ENCODE data around the gene HMOX1. TPM values are rescaled to one million over a fixed set of nuclear protein-coding genes. Genes with fewer than 3 reads are reported as not detected.
"Not testable (repeated sequence)": the region's sequence is repeated elsewhere in the genome, so short reads cannot be mapped to it uniquely, and the experiment has no call there.

Gene HMOX1
- total RNA-seq, 1 donor from 2014 or later, result 54.0 TPM

DNA sequence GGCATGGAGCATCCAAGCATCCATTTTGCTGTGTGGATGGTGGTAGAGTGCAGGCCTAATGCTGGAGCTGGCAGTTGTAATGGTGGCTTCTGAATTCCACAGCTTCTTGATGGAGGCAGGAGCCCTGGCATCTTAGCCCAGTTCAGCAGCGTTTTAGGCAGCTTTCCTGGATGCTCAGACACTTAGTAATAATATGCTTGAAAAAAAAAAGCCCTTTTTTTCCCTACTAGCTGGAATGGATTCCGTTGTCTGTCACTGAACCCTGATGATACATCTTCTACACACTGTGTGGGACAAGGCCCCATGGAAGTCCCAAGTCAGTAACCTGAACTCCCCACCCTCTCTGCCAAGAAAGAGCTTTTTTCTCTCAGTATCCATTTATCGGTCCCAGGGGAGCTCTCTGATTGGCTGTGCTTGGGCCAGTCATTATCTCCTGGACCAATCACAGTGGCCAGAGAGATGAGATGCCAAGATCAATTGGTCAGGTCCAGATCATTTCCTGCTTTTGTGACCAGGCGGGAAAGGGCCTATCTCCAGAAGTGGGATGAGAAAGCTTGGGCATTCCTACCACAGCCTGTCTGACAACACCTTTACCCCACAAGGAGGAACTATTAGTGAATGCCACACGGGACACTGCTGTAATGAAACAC lies 53.3 kb downstream of the HMOX1 start:
- TF ChIP-seq, protein P1, sequence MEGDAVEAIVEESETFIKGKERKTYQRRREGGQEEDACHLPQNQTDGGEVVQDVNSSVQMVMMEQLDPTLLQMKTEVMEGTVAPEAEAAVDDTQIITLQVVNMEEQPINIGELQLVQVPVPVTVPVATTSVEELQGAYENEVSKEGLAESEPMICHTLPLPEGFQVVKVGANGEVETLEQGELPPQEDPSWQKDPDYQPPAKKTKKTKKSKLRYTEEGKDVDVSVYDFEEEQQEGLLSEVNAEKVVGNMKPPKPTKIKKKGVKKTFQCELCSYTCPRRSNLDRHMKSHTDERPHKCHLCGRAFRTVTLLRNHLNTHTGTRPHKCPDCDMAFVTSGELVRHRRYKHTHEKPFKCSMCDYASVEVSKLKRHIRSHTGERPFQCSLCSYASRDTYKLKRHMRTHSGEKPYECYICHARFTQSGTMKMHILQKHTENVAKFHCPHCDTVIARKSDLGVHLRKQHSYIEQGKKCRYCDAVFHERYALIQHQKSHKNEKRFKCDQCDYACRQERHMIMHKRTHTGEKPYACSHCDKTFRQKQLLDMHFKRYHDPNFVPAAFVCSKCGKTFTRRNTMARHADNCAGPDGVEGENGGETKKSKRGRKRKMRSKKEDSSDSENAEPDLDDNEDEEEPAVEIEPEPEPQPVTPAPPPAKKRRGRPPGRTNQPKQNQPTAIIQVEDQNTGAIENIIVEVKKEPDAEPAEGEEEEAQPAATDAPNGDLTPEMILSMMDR (IDR thresholded peaks at IDR 0.05), result no peak
- H3K9me3 ChIP-seq, result peaks cover 8% of the 10 kb centered on the region
- no peak overlapping the region for H3K27ac ChIP-seq
- DNase-seq (no peak), ATAC-seq (no peak)
- H3K27me3 ChIP-seq, result no peaks in the 10 kb centered on the region
- intact Hi-C loops (cut with DNase I), result loop anchor here (5.0 kb wide), 1 partner anchor 148 kb away; no protein-coding TSS in a partner anchor
- H3K4me1 ChIP-seq, result peaks cover 7% of the 10 kb centered on the region
- H3K36me3 ChIP-seq, result no peaks in the 10 kb centered on the region
- no peak overlapping the region for H3K4me3 ChIP-seq

DNA sequence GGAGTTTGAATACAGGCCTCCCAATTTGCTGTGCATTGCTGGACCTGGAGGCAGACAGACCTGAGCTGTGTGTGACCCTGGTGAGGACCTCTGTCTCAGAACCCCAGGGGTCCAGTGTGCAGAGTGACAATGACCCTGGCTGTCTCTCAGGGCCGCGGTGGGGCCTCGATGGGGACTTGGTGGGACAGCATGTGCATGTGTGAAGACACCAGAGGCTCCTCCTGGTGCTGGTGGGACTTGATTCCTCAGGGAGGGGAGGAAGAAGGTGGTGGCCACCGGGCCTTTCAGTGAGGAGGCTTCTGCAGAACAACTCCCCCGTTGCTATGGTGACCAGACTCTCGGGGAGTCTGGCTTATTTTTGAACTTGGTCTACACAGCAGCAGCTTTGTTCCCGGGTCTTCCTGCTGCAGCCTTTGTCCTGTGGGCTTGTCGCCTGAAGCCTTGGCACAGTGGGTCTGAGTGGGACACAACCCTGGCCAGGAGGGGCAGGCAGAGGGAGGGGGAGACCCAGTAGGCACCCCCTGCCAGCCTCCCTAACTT lies 54.4 kb downstream of the HMOX1 start:
- Histone ChIP-seq H3K4me3 (no peak overlapping the region), H3K4me1 (peaks cover 7% of the 10 kb centered on the region), H3K36me3 (no peaks in the 10 kb centered on the region), H3K9me3 (peaks cover 8% of the 10 kb centered on the region), H3K27ac (no peak overlapping the region), H3K27me3 (no peaks in the 10 kb centered on the region)
- TF ChIP-seq, protein P1 (IDR thresholded peaks at IDR 0.05), result no peak
- no peak for ATAC-seq
- intact Hi-C loops (cut with DNase I), result no loop called here
- DNase-seq, result no peak

DNA sequence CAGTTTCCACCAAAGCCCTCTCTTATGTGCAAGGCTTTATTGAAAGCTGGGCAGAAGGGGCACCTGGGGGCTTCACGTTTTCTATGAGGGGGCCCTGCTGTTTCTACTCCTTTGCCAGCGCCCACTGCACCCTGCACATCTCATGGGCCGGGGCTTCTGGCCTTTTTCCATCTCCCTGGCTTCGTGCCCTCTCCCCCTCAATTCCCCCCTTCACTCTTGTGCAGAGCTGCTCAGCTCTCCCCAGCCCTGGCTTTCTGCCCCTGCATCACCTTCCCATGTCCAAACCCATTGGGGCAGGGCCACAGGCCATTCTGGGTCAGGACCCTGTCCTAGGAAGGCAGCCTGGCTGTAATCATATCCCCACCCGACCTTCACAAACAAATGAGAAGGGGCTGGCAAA lies 55.5 kb downstream of the HMOX1 start:
- Histone ChIP-seq H3K4me3 (no peak overlapping the region), H3K36me3 (no peaks in the 10 kb centered on the region), H3K27ac (no peak overlapping the region), H3K27me3 (no peaks in the 10 kb centered on the region), H3K9me3 (peaks cover 8% of the 10 kb centered on the region), H3K4me1 (peaks cover 1% of the 10 kb centered on the region)
- DNase-seq (no peak), ATAC-seq (no peak)
- TF ChIP-seq, protein P1 (IDR thresholded peaks at IDR 0.05), result no peak
- intact Hi-C loops (cut with DNase I), result no loop called here

DNA sequence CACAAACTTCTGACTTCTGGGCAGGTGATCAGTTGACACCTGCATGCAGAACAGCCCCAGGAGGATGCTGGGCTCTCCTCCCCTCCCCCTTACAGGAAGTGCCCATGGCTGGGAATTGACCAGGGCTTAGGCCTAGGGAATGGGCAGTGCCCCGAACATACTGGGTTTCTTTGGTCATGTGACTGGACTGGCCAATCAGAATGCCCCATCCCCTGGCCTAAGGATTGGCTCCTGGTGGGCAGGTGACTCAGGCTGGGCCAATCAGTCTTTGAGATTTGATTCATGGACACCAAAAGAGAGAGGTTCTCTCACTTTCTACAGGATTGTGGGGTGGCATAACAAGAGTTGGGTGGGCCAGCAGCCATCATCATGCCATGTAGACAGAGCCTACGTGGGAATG lies 56.2 kb downstream of the HMOX1 start:
- DNase-seq (no peak), ATAC-seq (no peak)
- Histone ChIP-seq H3K4me1 (no peaks in the 10 kb centered on the region), H3K27me3 (no peaks in the 10 kb centered on the region), H3K4me3 (no peak overlapping the region), H3K27ac (no peak overlapping the region), H3K9me3 (peaks cover 8% of the 10 kb centered on the region), H3K36me3 (no peaks in the 10 kb centered on the region)
- TF ChIP-seq, protein P1 (IDR thresholded peaks at IDR 0.05), result no peak
- intact Hi-C loops (cut with DNase I), result no loop called here

DNA sequence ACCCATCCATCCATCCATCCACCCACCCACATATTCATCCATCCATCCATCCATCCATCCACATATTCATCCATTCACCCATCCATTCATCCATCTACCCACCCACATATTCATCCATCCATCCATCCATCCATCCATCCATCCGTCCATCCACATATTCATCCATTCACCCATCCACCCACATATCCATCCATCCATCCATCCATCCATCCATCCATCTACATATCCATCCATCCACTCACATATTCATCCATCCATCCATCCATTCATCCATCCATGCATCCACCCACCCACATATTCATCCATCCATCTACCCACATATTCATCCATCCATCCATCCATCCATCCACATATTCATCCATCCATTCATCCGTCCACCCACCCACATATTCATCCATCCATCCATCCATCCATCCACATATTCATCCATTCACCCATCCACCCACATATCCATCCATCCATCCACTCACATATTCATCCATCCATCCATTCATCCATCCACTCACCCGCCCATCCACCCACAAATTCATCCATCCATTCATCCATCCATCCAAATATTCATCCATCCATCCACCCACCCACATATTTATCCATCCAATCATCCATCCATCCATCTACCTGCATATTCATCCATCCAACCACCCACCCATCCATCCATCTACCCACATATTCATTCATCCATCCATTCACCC lies 57.9 kb downstream of the HMOX1 start:
- H3K27ac ChIP-seq; H3K4me3 ChIP-seq; H3K4me1 ChIP-seq; ATAC-seq; DNase-seq; H3K27me3 ChIP-seq; intact Hi-C loops (cut with DNase I); H3K36me3 ChIP-seq; H3K9me3 ChIP-seq: not testable (repeated sequence)

DNA sequence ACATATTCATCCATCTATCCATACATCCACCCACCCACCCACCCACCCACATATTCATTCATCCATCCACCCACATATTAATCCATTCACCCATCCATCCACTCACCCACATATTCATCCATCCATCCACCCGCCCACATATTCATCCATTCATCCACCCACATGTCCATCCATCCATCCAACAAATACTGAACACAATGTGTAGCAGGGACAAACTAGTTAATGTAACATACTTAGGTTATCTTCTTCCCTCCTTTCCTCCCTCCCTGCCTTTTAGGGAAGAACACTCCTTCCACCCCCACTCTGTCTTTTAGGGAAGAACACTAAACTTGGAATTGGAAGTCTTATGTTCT lies 58.4 kb downstream of the HMOX1 start:
- Histone ChIP-seq H3K4me3 (no peak overlapping the region), H3K27ac (no peak overlapping the region), H3K27me3 (no peaks in the 10 kb centered on the region), H3K9me3 (no peaks in the 10 kb centered on the region), H3K4me1 (no peaks in the 10 kb centered on the region), H3K36me3 (no peaks in the 10 kb centered on the region)
- TF ChIP-seq, protein P1 (IDR thresholded peaks at IDR 0.05), result no peak
- ATAC-seq (no peak), DNase-seq (no peak)
- intact Hi-C loops (cut with DNase I), result no loop called here
